ENCODE measurements around the gene DLG5.

DNA sequence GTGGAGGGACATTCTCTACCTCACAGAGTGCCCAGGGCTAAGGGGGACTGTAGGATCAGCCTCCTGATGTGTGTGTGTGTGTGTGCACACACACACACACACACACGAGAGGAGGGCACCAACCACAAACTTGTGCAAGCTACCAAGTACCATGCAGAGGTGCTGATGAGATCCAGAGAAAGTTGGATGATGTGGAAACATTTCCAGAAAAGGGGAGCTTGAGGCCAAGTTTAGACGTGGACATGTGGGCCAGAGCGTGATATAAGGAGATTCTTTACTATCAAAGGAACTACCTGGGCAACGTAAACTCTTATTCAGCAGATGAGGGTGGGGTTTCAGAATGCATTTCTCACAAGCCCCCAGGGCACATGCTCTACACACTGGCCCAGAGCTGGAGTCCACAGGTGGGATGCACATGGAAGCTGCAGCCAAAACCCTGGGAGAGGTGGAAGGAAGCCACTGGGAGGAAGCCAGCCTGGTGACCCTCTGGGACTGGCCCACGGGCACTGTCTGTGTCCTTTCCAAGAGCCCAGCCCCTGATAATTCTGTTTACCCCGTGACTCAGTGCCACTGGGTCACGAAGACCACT is 53.5 kb downstream of the DLG5 start:
- TF ChIP-seq, protein P1, sequence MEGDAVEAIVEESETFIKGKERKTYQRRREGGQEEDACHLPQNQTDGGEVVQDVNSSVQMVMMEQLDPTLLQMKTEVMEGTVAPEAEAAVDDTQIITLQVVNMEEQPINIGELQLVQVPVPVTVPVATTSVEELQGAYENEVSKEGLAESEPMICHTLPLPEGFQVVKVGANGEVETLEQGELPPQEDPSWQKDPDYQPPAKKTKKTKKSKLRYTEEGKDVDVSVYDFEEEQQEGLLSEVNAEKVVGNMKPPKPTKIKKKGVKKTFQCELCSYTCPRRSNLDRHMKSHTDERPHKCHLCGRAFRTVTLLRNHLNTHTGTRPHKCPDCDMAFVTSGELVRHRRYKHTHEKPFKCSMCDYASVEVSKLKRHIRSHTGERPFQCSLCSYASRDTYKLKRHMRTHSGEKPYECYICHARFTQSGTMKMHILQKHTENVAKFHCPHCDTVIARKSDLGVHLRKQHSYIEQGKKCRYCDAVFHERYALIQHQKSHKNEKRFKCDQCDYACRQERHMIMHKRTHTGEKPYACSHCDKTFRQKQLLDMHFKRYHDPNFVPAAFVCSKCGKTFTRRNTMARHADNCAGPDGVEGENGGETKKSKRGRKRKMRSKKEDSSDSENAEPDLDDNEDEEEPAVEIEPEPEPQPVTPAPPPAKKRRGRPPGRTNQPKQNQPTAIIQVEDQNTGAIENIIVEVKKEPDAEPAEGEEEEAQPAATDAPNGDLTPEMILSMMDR (IDR thresholded peaks at IDR 0.05) = no peak
- TF ChIP-seq EZH2 (IDR thresholded peaks at IDR 0.05) (no peak), EZH2phosphoT487 (IDR thresholded peaks at IDR 0.05) (no peak)
